H54 (cell line): ENCODE measurements around the gene CNDP2.

Experiments used
- DNase-seq: peaks from one replicate; pipeline ENCODE4 v3.0.0; 2011; ENCODE audit warnings: low spot score, mixed read lengths; ENCODE audit not compliant: insufficient read length
- FAIRE-seq: peaks from 3 replicates; lab custom pipeline; 2011; peaks lifted over from hg19 to GRCh38; lab: Jason Lieb, UNC
- POLR2A ChIP-seq: IDR thresholded peaks from 2 replicates; pipeline ENCODE4 v1.6.1; 2011; ENCODE audit warnings: low read depth, mild to moderate bottlenecking, low read length

CNDP2 gene

DNA sequence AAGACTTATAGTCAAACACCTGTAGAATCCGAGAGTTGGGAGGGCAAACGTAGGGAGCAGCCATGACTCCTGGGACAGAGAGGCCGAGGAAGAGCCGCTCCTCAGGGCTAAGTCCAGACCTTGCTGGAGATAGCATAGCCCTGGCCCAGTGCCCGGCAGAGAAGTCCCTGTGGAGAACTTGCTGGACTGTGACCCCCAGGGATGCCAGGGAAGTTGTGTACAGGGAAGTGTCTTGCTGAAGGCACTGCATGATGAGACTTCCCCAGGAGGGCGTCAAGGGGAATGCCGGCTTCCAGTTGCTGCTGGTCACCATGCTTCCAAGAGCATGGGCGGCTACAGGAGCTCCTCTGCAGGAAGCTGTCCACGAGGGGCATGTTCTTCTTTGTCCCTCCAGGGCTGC, 29.6 kb downstream of the CNDP2 start:
- DNase-seq (no peak), FAIRE-seq (no peak)
- TF ChIP-seq POLR2A, result no peak

DNA sequence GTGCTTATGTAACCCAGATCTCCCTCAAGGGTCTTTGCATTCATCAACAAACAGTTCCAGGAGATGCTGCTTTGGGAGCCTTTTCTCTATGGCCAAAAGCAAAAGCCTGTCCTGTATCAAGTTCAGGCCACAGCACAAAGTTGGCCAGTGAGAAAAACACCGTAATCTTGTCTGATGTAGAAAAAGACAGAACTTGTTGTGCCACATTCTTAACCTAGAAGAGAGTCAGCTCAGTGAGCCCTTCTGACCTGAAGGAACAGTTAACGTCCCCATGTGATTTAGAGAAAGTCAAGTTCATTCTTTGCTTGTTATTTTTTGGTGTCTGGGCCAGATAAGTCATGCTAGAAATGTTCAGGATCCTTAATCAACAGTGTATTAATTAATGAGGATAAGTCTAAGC, 30.3 kb downstream of the CNDP2 start:
- DNase-seq, result no peak
- no peak for TF ChIP-seq POLR2A
- FAIRE-seq, result no peak

DNA sequence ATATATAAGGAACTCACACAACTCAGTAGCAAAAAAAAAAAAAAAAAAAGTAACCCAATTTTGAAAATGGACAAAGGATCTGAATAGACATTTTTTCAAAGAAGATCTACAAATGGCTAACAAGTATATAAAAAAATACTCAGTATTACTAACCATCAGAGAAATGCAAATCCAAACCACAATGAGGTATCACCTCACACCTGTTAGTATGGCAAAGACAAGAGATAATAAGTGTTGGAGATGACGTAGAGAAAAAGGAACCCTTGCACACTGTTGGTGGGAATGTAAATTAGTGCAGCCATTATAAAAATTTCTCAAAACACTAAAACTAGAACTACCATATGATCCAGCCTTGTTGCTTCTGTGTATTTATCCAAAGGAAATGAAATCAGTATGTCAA, 32.3 kb downstream of the CNDP2 start:
- no peak for DNase-seq
- TF ChIP-seq POLR2A, result no peak
- no peak for FAIRE-seq

DNA sequence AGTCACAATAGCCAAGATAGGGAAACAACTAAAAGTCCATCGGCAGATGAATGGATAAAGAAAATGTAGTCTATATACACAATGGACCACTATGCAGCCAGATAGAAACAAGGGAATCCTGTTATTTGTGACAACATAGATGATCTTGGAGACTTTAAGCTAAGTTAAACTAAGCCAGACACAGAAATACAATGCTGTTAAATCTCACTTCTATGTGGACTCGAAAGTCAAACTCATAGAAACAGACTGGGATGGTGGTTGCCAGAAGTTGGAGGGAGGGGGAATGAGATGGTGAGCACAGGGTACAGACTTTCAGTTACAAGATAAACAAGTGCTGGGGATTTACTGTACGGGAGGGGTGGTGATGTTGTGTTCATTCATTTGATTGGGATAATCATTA, 32.8 kb downstream of the CNDP2 start:
- TF ChIP-seq POLR2A, result no peak
- FAIRE-seq, result no peak

DNA sequence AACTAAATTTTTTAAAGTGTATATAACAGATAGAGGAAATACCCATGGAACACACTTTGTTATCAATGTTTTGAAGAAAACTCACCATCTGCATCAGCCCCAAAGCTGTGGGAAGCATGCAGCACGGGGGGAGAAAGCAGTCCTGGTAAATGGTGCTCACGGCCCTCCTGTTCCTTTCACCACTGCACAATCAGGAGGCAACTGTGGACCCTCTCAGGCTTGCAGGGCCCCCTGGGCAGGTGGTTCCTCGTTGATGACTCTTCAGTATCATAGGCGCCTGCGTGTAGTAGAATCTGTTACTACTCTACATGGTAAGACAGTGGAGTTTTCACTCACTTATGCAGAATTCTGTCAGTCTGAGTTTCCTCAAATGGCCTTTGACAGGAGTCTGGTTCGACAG, 33.2 kb downstream of the CNDP2 start:
- no peak for DNase-seq
- no peak for TF ChIP-seq POLR2A
- no peak for FAIRE-seq

More for the DNA sequence above, 32.8 kb downstream of the CNDP2 start:
- DNase-seq, result no peak

DNA sequence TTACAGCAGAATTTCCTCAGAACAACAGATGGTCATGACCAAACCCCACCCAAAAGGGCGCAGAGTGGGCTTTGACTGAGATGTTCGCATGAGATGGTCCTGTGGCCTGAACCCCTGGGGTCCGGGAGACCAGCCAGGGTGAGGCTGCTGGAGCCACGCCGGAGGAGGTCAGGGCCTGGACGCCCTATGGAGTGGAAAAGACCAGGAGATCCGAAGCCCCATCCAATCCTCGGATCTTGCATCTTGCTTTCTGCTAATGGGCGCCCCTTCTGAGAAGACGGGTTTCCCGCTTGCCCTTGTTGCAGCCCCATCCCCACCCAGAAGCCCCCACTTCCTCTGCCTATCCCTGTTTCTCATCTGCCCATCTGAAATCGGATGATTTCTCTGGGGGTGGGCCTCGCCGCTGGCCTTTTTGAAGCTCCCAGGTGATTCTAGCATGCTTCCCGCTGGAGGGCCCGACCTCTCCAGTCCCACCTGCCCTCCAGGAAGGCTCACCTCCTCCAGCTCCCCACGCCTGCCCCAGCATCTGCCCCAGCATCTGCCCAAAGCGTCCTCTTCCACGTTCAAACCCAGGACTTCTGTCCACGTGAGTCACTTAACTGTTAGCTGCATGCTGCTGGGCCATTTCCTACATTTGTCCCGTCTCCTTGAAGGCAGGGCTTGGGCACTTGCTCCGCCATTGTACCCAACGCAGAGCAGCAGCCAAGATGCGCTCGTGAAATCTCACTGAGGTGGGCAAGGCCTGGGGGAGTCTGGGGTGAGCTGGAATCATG, 33.8 kb downstream of the CNDP2 start:
- no peak for TF ChIP-seq POLR2A
- FAIRE-seq (no peak), DNase-seq (no peak)

DNA sequence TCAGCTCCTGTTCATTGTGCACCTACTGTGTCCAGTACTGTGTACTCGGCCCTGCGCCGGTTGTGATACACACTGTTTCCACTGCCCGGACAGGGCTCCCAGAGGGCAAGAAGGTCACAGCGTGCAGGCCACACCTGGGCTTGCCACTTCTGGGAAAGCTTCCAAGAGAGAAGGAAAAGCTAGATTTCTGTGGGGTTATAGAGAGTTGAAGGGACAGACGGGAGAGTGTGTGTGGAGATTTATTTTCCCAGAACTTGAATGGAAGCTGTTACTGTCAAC, 34.4 kb downstream of the CNDP2 start:
- FAIRE-seq (no peak), DNase-seq (no peak)
- TF ChIP-seq POLR2A, result no peak

DNA sequence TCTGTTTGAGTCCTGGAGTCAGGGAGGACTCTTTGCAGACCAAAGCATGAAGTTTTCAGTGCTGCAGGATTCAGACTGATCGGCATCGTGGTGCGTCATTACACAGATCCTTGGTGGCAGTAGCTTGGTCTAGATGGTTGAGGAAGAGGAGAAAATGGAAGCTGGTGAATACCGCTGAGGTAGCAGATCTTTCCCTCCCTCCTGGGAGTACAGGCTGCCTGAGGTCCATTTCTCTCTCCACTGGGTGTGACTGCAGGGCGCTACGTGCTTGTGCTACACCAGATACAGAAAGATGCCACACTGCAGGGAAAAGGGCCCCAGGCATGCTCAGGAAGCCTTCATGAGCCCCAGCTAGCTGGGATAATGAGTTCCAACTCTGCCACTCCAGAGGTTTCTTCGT, 34.9 kb downstream of the CNDP2 start:
- TF ChIP-seq POLR2A, result no peak
- FAIRE-seq (no peak), DNase-seq (no peak)

DNA sequence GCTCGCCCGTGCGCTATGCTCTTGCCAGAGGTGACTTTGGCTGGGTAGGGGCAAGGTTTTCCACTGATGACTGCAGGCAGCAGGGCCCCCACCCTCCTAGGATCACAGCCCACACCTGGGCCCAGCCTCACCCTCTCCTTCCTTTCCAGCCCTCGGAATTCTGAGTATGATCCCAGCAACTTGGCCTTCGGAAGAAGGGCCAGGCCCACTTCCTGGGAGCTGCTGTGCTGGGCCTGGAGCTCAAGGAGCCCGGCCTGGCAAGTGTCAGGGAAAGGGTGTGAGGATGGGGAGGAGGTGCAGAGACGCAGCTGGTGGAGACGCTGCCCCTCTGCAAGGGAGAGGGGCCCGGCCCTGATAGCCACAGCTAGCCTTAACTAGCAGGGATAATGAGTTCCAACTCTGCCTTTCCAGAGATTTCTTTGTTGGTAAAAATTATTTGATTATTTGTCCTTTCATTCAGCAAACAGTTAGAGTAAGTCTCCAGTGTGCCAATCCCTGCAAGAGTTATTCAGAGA, 36.4 kb downstream of the CNDP2 start:
- TF ChIP-seq POLR2A, result no peak
- no peak for DNase-seq
- no peak for FAIRE-seq

DNA sequence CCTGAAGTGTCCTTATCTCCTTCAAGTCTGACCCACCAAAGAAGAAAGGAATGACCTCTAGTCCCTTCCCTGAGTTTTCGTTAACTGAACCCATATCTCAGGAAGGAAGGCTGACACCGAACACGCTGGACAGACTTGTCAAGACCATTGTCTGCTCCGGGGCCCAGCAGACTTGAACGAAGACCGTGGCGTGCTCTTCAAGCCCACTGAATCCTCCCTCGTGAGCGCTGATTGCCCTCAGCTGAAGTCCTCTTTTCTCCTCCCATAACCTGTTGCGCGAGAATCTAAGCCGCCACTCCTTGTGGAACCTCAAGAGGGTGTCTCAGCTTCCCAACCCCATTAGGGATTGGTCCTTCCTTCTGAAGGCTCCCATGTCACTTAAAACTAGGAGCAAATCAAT, 37.5 kb downstream of the CNDP2 start:
- no peak for TF ChIP-seq POLR2A
- DNase-seq (no peak), FAIRE-seq (no peak)

DNA sequence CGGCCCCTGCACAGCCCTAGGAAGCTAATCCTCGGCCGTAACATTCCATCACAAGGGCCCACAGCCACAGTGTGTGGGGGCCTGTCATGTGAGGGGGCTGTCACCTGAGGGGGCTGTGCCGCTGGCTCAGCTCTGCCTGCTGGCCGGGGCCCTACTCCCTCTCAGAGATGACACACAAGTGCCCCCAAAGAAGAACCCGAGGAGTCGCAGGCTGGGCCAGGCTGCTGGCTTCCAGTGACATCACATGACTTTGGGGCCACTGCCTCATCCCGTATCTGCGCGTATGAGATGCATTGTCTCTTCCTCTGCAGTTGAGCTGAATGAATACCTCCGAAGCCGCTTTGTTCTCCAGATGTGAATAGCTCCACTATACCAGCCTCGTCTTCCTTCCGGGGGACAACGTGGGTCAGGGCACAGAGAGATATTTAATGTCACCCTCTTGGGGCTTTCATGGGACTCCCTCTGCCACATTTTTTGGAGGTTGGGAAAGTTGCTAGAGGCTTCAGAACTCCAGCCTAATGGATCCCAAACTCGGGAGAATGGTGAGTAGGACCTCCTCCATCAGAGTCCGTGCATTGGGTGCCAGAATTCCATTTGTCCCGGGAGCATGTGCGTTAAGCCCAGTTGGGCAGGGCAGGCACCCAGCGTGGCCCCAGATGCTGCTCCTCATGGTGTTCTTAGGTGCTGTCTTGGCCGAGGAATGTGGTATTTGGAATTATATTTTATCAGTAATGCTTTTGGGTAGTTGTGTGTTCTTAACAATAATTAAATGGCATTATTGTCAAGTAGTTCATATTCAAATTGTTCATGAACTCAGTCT, 38.2 kb downstream of the CNDP2 start, which contains the start of gene CNDP1:
Gene CNDP1, plus strand, starts transcription at position 351 of the 820 bp plus-strand sequence. Its CDS starts 168 bp downstream, at position 519.
- no peak for TF ChIP-seq POLR2A
- FAIRE-seq (no peak), DNase-seq (no peak)

DNA sequence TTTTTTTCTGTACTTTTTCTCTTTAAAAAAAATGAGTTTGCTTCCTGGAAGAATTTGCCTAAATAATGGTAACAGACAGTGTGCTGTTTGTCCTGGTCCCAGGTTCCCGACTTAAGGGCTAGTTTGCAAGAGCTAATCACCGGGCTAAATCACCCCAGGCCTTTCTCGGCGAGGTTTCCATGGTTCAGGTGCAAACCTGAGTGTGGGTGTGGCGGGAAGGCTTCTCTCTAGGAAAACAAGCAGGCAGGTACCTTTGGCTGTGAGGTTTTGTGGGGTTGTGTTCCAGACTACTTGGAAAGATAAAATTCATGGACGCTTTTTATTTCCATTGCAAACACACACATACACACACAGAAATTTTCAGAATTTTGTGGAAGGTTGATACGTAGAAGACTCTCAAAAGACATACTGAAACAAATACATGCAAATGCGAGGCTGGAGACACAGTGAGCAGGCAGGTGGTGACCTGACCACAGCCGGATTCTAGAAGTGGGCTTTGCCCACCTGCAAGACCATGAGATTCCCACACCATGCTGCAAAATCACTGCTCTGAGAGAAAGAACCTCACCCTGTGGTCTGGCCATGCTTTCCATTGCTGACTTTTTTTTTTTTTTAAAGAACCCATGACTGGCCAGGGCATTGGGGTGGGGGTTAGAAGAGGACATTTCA, 39.0 kb downstream of the CNDP2 start:
- DNase-seq, result no peak
- TF ChIP-seq POLR2A, result no peak
- FAIRE-seq, result no peak

DNA sequence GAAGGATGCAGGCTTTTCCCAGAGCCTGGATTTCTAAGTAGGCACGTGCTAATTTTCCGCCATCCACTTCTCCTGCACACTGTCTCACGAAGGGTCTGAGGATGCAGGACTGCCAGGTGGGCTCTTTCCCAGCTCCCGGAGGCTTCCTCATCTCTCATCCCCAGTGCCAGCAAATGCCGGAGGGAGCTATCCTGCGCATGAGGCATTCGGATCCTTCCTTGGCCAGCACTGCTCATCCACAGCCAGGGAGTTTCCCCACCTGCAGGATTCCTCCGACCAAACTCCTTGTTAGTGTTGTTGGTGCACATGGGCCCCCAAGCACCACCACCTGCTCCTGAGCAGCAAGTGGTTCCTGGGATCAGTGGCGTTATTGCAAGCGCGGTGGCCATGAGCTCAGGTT, 43.1 kb downstream of the CNDP2 start:
- DNase-seq (no peak), FAIRE-seq (no peak)
- TF ChIP-seq POLR2A, result no peak

DNA sequence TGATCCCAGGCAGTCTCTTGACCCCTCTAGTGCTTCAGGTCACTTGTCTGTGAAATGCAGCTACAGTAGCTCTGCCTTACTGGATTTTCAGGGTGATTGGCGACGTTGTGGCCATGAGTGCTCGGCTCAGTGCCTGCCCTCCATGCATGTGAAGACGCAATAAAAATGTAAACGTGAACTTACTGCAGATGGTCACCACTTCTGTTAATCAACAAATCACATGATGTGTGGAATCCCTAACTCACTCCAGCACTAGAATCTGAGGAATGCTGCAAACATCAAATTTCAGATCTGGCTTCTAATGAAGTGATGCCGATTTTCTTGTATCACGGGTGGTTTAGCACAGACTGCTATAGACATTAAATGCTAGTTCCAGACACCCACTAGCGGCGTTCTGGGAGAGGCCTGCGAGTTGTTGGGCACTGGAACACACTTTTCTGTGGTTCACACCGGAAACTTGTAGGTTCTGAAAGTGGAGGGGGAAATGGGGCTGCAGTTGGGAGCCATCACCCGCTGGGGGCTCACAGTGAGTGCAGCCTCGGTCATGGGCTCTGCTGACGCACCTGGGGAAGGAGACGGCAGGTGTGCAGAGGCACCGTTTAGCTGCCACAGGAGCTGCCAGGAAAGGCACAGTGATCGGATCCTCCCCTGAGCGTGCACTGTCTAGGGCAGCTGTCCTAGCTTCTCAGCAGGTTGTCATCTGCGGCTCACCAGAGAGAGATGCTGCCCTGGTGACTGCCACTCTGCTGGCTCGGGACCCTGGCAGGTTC, 44.7 kb downstream of the CNDP2 start:
- DNase-seq (no peak), FAIRE-seq (no peak)
- no peak for TF ChIP-seq POLR2A
